SU-DHL-6 (cell line): ENCODE results near the gene CENATAC.
A peak's percentile ranks its signal among the peaks of the same experiment; 100 is the strongest.

Source experiments
- H2AFZ ChIP-seq: fragments of 200-600 bp; sonication (generic); 2 replicates; pipeline ENCODE4 v1.6.1; 2014; ENCODE audit warnings: low read depth, mild to moderate bottlenecking, moderate library complexity, mixed read lengths, antibody characterized with exemption, low read length; ENCODE audit not compliant: severe bottlenecking
- H3F3A ChIP-seq: fragments of 200-600 bp; shearing (Covaris generic); 2 replicates; pipeline ENCODE4 v1.6.0; 2016; ENCODE audit warnings: antibody characterized with exemption, mild to moderate bottlenecking; ENCODE audit not compliant: insufficient read depth
- H3K27ac ChIP-seq: fragments of 200-600 bp; sonication (generic); 2 replicates; pipeline ENCODE4 v1.5.1; 2016; ENCODE audit warnings: low read depth, mild to moderate bottlenecking, low read length, moderate library complexity, mixed read lengths
- H3K27me3 ChIP-seq: fragments of 200-600 bp; sonication (generic), shearing (Covaris generic); 2 replicates; pipeline ENCODE4 v1.6.0; 2014; ENCODE audit warnings: mild to moderate bottlenecking, low read length
- H3K36me3 ChIP-seq: fragments of 200-600 bp; sonication (generic); 2 replicates; pipeline ENCODE4 v1.6.1; 2014; ENCODE audit warnings: mild to moderate bottlenecking, low read length, mixed read lengths
- H3K4me2 ChIP-seq: fragments of 300-600, 200-600 bp; shearing (Covaris generic), sonication (generic); 2 replicates; pipeline ENCODE4 v1.6.0; 2014; ENCODE audit warnings: low read length, low read depth, mild to moderate bottlenecking; ENCODE audit not compliant: poor library complexity, severe bottlenecking
- H3K4me3 ChIP-seq: fragments of 200-600 bp; sonication (generic); 2 replicates; pipeline ENCODE4 v1.5.1; 2014; ENCODE audit warnings: antibody characterized with exemption, low read length, mild to moderate bottlenecking, mixed read lengths; ENCODE audit not compliant: insufficient read depth, poor library complexity, severe bottlenecking
- H3K79me2 ChIP-seq: fragments of 200-600 bp; sonication (generic); 2 replicates; pipeline ENCODE4 v1.6.1; 2014; ENCODE audit warnings: mild to moderate bottlenecking, low read length, moderate library complexity; ENCODE audit not compliant: insufficient read depth
- H3K9ac ChIP-seq: fragments of 200-600 bp; sonication (generic); 2 replicates; pipeline ENCODE4 v1.7.0; 2014; ENCODE audit warnings: mild to moderate bottlenecking, low read length
- H3K9me2 ChIP-seq: fragments of 200-600 bp; sonication (generic); replicated peaks from 2 replicates; pipeline ENCODE4 v1.6.1; 2014; ENCODE audit warnings: low read length; ENCODE audit not compliant: insufficient read depth
- H3K9me3 ChIP-seq: fragments of 200-600 bp; sonication (generic); 2 replicates; pipeline ENCODE4 v1.6.1; 2014; ENCODE audit warnings: low read length, mixed read lengths; ENCODE audit not compliant: insufficient read depth
- H4K20me1 ChIP-seq: fragments of 200-600 bp; sonication (generic); 2 replicates; pipeline ENCODE4 v1.6.1; 2014; ENCODE audit warnings: low read depth, mild to moderate bottlenecking, antibody characterized with exemption, low read length, moderate library complexity, mixed read lengths
- CTCF ChIP-seq: fragments of 200-600 bp; sonication (generic); IDR thresholded peaks from one replicate; pipeline ENCODE4 v1.5.1; 2017; ENCODE audit warnings: antibody characterized with exemption, mild to moderate bottlenecking, low read length, moderate library complexity; ENCODE audit not compliant: insufficient read depth, poor library complexity, severe bottlenecking
- EZH2phosphoT487 ChIP-seq: fragments of 200-600 bp; sonication (generic), shearing (Covaris generic); conservative IDR thresholded peaks from 2 replicates; pipeline ENCODE4 v1.6.1; 2018; ENCODE audit warnings: mild to moderate bottlenecking, antibody characterized with exemption, low read length, moderate library complexity, mixed read lengths

Gene CENATAC

GRCh38 chr11:118956094-118956846 lies 41.7 kb upstream of the CENATAC start, which contains the start of gene UPK2:
Gene UPK2 (plus strand): TSS chr11:118956298. CDS start chr11:118956351, 53 bp downstream.
- H3K27ac ChIP-seq = no peak within 1 kb of the TSS
- no peaks in the 10 kb centered on the region for H3K9me3 ChIP-seq
- no peaks in the 10 kb centered on the region for H4K20me1 ChIP-seq
- H2AFZ ChIP-seq = no peak within 1 kb of the TSS
- no peaks in the 10 kb centered on the region for H3F3A ChIP-seq
- H3K27me3 ChIP-seq = no peaks in the 10 kb centered on the region
- TF ChIP-seq CTCF (peak; percentile 91), EZH2phosphoT487 (no peak)
- H3K9ac ChIP-seq = no peak within 1 kb of the TSS
- no peaks in the 10 kb centered on the region for H3K9me2 ChIP-seq
- H3K4me3 ChIP-seq = no peak within 1 kb of the TSS
- no peak within 1 kb of the TSS for H3K4me2 ChIP-seq
- H3K79me2 ChIP-seq = no peaks in the 10 kb centered on the region
- no peaks in the 10 kb centered on the region for H3K36me3 ChIP-seq

- peak; percentile 20 for TF ChIP-seq CTCF
- no peak for TF ChIP-seq EZH2phosphoT487
- H3K4me3 ChIP-seq = no peak overlapping the region
Observed at GRCh38 chr11:118956847-118957469, 41.0 kb upstream of the CENATAC start.

GRCh38 chr11:118957549-118957948 lies 40.4 kb upstream of the CENATAC start:
- Histone ChIP-seq H2AFZ (no peak overlapping the region), H3K4me3 (no peak overlapping the region), H3K27ac (no peak overlapping the region), H4K20me1 (no peaks in the 10 kb centered on the region), H3K9me2 (no peaks in the 10 kb centered on the region), H3K4me2 (no peak overlapping the region), H3K9ac (no peak overlapping the region), H3F3A (no peaks in the 10 kb centered on the region), H3K79me2 (no peaks in the 10 kb centered on the region), H3K27me3 (no peaks in the 10 kb centered on the region), H3K9me3 (no peaks in the 10 kb centered on the region), H3K36me3 (no peaks in the 10 kb centered on the region)
- no peak for TF ChIP-seq CTCF
- no peak for TF ChIP-seq EZH2phosphoT487

More at GRCh38 chr11:118956847-118957469, 41.0 kb upstream of the CENATAC start:
- Histone ChIP-seq H4K20me1 (no peaks in the 10 kb centered on the region), H3F3A (no peaks in the 10 kb centered on the region), H3K27me3 (no peaks in the 10 kb centered on the region), H3K9ac (no peak overlapping the region), H3K27ac (no peak overlapping the region), H3K79me2 (no peaks in the 10 kb centered on the region), H3K36me3 (no peaks in the 10 kb centered on the region), H3K9me2 (no peaks in the 10 kb centered on the region), H3K4me2 (no peak overlapping the region), H2AFZ (no peak overlapping the region), H3K9me3 (no peaks in the 10 kb centered on the region)
